HG02623 (cell line): ENCODE results near the gene SORCS2.
"Not testable (repeated sequence)": the region's sequence is repeated elsewhere in the genome, so short reads cannot be mapped to it uniquely, and the experiment has no call there.

ENCODE experiments used
- ATAC-seq: cut with Tn5 transposase; IDR thresholded peaks from one replicate; pipeline ENCODE4 v1.9.1; 2021; ENCODE audit warnings: moderate library complexity; ENCODE audit not compliant: unreplicated experiment

SORCS2 gene

GRCh38 chr4:7159923-7160322, 32.4 kb upstream of the SORCS2 start:
- no peak for ATAC-seq

DNA sequence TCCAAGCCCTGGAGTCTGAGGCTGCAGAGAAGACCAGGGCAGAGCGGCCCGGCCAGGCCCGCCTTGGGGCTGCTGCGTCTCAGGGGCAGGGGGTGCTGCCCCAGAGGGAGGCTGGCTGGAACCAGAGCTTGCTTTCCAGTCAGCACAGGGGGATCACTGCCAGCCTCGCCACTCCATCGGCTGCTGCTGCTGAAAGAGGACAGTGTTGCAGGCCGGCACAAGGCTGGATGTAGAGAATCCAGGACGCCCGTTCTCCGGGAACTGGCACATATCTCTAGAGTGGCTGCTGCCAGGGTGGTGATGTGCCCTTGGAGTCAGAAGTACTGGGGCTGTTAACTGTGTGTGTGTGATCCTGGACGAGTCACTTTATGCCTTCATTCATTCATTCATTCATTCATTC, 31.9 kb upstream of the SORCS2 start:
- no peak for ATAC-seq

DNA sequence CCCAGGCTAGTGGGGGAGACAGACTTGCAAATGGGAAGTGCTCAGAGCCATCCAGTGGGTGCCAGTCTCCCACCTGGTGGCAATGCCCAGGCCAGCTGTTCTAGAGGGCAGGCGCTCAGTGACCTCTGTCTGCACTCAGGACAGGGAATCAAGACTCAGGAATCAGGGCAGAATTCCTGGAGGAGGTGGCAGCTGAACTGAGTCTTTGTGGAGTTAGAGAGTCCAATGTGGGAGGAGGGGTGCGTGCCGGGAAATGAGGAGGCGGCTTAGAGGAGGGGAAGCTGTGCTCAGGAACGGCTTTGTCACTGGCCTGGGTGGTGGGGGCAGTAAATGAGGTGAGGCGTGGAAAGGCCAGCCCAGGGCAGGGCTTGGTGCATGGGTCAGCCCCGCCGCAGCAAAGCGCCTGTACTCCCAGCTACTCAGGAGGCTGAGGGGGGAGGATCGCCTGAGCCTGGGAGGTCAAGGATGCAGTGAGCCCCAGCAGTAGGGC, 31.3 kb upstream of the SORCS2 start:
- no peak for ATAC-seq

- no peak for ATAC-seq
Observed at GRCh38 chr4:7161721-7162214, 30.6 kb upstream of the SORCS2 start.

GRCh38 chr4:7165056-7165873, 27.1 kb upstream of the SORCS2 start:
- not testable (repeated sequence) for ATAC-seq

DNA sequence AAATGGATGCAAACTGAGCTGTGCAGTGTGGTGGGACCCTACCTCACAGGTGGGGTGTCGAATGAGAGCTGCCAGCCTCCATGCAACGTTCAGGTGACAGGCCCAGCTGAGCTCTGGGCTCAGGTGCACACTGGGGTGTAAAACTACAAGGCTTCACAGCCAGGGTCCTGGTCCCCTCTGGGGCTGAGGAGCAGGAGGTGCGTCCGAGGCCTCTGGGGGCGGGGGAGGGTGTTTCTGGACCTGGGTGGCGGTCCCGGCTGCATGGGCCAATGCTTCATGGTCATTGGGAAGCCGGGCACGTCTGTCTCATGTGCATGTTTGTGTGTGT, 26.5 kb upstream of the SORCS2 start:
- ATAC-seq: no peak

DNA sequence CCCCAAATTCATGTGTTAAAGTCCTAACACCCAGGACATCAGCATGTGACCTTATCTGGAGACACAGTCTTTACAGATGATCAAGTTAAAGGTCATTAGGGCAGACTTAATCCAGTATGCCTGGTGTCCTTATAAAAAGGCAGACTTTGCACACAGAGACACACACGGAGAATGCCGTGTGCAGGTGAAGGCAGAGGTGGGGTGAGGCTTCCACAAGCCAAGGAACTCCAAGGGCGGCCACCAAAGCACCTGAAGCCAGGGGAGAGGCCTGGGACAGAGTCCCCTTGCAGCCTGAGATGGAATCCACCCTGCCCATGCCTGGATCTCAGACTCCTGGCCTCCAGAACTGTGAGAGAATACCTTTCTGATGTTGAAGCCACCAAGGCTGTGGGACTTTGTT, 26.1 kb upstream of the SORCS2 start:
- ATAC-seq: no peak

DNA sequence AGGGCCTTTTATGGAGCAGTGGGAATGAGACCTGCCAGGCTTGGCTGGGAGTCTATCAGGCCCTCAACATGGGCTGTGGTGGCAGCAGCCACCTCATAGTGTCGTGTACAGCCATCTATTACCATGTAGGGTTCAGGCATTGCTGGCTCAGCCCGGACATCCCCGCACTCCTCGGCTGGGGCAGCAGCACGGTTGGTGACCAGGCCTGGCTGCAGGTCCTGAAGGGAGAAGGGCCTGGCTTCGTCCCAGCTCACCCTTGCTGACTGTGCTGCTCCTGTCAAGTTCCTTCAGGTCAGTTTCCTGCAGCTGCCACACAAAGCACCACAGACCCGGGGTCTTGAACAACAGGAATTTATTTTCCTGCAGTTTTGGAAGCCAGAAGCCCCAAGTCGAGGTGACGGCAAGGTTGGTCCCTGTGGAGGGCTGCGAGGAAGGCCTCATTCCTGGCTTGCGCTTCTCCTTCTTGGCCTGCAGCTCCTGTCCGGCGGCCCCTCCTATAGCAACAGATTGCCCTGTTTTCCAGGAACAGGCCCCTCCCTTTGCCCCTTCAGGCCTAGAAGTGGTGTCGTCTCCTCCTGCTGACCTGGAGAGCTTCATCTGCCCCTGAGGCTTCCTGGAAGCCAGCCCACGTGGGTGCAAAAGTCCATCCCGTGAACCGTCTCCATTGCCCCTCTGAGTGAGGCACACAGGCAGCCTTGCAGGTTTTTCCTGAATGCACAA, 25.2 kb upstream of the SORCS2 start:
- ATAC-seq: no peak

DNA sequence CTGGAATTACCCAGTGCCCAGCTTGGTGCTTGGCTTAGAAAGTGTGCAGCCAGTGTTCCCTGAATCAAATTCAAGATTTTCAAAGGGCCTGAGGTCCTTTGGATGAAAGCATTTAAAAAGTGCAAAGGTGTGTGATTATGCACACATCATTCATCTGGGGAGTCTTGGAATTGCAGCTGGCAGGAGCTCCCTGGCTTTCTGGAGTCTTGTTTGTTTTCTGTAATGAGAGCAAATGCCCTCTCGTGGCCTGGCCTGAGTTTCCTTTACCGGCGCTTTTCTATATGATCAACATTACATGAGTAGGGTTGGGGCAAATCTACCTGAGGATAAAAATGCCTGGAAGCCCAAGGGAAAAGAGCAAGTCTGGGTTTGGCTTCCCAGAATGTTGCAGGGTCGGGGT, 24.6 kb upstream of the SORCS2 start:
- no peak for ATAC-seq

GRCh38 chr4:7168106-7168505, 24.2 kb upstream of the SORCS2 start:
- no peak for ATAC-seq

DNA sequence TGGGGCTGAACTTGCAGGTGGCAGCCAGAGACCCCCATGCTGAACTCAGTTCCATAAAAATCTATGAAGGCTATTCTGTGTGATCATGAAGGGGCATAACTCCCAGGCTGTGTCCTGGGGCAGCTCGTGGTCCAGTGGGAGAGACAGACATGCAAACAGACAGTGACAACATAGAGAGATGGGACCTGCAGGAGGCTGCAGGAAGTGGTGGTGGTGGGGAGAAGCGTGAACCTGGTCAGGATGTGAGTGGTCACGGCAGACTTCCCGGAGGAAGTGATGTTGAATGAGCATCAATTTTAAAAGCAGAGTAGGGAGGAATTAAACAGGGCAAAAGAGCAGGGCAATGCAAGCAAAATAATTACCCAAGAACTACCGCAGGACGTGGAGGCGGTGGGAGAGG, 23.2 kb upstream of the SORCS2 start:
- ATAC-seq: no peak

- no peak for ATAC-seq
Observed at GRCh38 chr4:7170012-7170411, 22.3 kb upstream of the SORCS2 start.

DNA sequence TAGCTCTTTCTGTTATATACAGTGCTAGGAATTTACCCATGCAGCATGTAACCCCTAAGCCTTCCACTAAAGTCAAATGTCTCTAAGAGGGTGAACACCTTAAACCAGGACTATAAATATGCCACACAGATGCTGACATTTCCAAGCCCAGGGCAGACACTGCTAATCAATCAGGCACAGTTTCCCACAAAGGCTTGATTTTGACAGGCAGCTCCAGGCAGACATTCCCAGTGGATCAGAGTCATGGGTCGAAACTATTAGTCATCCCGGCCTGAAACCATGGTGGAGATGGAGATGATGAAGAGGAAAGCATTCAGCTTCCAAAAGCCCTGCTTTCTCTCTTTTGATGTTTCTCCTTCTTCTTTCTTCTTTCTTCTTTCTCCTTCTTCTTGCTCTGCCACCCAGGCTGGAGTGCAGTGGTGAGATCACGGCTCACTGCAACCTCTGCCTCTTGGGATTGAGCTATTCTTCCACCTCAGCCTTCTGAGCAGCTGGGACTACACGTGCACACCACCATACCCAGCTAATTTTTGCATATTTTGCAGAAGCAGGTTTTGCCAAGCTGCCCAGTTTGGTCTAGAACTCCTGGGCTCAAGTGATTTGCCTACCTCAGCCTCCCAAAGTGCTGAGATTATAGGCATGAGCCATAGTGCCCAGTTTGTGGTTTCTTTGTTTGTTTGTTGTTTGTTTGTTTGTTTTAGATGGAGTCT, 21.0 kb upstream of the SORCS2 start:
- ATAC-seq: no peak

DNA sequence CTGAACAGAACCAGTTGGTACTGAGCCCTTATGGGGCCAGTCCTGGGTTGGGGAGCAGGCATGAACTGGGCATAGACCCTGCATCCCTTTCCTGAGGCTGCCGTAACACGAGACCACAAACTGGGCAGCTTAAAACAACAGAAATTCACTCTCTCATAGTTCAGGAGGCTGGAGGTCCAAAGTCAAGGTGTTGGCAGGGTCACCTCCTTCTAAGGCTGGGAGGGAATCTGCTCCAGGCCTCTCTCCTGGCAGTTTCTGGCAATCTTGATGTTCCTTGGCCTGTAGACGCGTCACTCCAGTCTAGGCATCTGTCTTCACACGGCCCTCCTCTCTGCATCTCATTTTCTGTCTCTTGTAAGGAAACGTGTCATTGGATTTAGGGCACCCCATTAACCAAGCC, 19.8 kb upstream of the SORCS2 start:
- ATAC-seq: no peak

- ATAC-seq: no peak
Observed at GRCh38 chr4:7172946-7173345, 19.4 kb upstream of the SORCS2 start.

DNA sequence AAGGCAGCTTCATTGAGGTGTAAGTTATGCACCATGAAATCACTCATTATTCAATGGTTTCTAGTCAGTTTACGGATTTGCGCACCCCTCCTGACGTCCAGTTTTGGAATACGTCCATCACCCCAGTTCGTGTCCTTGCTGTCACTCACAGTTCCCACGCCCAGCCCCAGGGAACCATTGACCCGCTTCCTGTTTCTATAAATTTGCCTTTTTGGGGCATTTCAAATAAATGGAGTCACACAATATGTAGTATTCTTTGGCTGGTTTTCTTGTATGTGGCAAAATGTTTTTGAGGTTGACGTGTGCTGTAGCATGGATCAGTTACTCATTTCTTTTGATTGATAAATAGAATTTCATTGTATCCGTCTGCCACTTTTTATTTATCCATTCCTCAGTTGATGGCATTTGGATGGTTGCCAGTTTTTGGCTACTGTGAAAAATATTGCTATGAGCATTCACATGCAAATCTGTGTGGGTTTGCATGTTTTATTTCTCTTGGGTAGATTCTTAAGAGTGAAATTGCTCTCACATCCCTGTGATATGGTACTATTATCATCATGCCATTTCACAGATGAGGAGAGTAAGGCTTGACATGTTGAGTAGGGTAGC, 18.4 kb upstream of the SORCS2 start:
- ATAC-seq: no peak

DNA sequence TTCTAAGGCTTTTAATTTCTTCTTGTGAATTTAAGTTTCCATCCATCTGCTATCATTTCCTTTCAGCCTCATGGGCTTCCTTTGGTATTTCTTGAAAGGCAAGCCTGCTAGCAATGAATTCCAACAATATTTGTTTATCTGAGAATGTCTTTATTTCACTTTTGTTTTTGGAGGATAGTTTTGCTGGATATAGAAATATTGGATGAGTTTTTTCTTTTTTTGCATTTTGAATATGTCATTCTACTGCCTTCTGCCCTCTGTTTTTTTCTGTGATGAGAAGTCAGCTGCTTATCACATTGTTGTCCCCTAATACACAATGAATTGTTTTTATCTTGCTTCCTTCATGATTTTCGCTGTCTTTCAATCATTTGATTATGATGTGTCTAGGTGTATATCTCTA, 13.2 kb upstream of the SORCS2 start:
- no peak for ATAC-seq

DNA sequence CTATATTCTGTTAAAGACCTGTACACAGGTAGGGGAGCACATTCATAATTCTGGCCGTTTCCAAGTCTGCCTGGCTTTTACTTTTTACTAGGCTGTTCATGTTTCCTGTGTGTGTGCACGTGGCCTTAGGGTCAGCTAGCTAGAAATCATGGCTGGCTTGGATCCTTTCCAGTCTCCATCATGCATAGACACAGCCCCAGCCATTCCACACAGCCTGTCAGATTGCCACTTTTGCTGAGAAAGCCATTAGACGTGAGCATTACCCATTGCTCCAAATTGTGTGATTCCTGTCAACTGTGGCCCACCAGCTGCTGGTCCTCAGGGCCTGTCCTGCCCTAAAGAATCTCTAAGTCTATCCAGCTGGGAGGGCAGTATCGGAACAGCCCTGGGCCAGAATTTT, 11.4 kb upstream of the SORCS2 start:
- no peak for ATAC-seq

- ATAC-seq: no peak
Observed at GRCh38 chr4:7182616-7183015, 9.7 kb upstream of the SORCS2 start.

DNA sequence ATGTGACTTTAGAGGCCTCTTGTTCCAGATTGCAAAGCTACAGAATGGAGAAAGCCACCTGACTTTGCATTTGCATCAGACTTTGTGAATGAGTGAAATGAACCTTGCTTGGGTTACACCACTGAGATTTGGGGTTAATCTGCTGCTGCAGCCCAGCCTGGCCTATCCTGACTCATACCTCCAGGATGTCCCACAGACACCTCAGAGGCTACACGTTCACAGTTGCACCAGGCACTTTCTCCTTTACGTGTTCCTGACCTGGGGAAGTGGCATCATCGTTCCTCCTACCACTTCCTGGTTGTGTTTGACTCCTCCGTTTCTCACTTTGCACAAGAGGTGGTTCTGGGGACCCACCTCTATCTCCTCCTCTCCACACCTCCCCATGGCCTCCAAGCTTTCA, 9.2 kb upstream of the SORCS2 start:
- no peak for ATAC-seq

DNA sequence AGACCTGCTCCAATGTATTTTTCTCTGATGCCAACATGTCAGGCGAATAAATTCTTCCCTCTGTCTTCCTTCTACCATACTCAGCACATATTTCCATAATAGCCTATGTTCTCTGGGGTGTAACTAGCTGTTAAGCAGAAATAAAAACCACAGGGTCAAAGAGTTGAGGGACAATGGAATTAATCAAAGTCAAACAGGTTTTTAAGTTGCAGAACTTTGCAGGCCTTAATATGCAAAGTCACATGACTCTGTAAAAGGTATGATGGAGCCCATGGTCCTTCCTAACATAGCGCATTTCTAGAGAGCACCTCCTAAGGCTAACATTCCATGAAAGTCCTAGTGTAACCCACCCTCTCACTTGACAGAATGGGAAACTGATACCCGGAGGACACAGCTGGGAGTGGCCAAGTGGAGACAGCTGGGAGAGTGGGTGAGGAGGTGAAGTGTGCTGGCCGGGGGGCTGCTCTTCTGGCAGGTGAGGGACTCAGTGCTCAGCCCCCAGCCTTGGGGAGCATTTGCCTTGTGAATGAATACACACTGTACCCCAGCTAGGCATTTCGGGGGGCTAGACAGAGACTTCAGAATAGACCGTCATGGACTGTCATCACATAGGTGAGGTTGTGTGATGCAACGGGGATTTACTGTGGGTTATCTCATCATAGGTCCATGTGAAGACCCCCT, 8.4 kb upstream of the SORCS2 start:
- ATAC-seq: no peak
